ENCODE data around the gene GJB5.

GJB5 gene

GRCh38 chr1:34796990-34797389 is 42.1 kb downstream of the GJB5 start:
- no peak for DNase-seq

- no peak for DNase-seq
These were observed 45.4 kb downstream of the GJB5 start for GRCh38 chr1:34800214-34800613.

GRCh38 chr1:34803770-34804169 is 48.9 kb downstream of the GJB5 start:
- DNase-seq, result no peak

GRCh38 chr1:34806396-34806795 is 51.5 kb downstream of the GJB5 start:
- no peak for DNase-seq

All from NCI-H1930 (cell line).